Subcutaneous abdominal adipose tissue (tissue), 5 donors: ENCODE measurements around the gene ATXN7L2.
"Not testable (repeated sequence)": the region's sequence is repeated elsewhere in the genome, so short reads cannot be mapped to it uniquely, and the experiment has no call there.

Source experiments
- H3K27ac ChIP-seq: one replicate; pipeline ENCODE4 v1.7.0; 2013; ENCODE audit warnings: low read depth, mild to moderate bottlenecking, inconsistent platforms, low read length, moderate library complexity
- H3K27me3 ChIP-seq, 5 donors: one replicate each; pipeline ENCODE4 v1.7.0; 2013; ENCODE audit warnings: low read length in 5 of 5, inconsistent platforms in 1 of 5; ENCODE audit not compliant: control insufficient read depth in 5 of 5, insufficient read depth in 4 of 5
- H3K36me3 ChIP-seq, 5 donors: one replicate each; pipeline ENCODE4 v1.7.0; 2013; ENCODE audit warnings: low read length in 5 of 5; ENCODE audit not compliant: control insufficient read depth in 5 of 5, insufficient read depth in 5 of 5
- H3K4me1 ChIP-seq, 5 donors: one replicate each; pipeline ENCODE4 v1.7.0; 2013; ENCODE audit warnings: low read length in 5 of 5, mild to moderate bottlenecking in 3 of 5, moderate library complexity in 1 of 5; ENCODE audit not compliant: control insufficient read depth in 5 of 5, insufficient read depth in 5 of 5
- H3K4me3 ChIP-seq, 5 donors: one replicate each; pipeline ENCODE4 v1.7.0; 2013; ENCODE audit warnings: low read length in 5 of 5, low read depth in 1 of 5
- H3K9ac ChIP-seq, 5 donors: one replicate each; pipeline ENCODE4 v1.7.0; 2013; ENCODE audit warnings: low read length in 5 of 5, mild to moderate bottlenecking in 4 of 5, moderate library complexity in 3 of 5
- H3K9me3 ChIP-seq, 5 donors: one replicate each; pipeline ENCODE4 v1.7.0; 2013; ENCODE audit warnings: low read length in 5 of 5; ENCODE audit not compliant: control insufficient read depth in 5 of 5
- donor health status: healthy.
- donor health status: healthy.
- donor health status: healthy.
- donor health status: healthy.
- donor health status: healthy.

Gene ATXN7L2

GRCh38 chr1:109483672-109484518 is at the start of gene ATXN7L2:
ATXN7L2 (plus strand) TSS chr1:109483905; CDS start chr1:109483954, 49 bp downstream.
- peak within 1 kb of the TSS; percentile 8 to 63 (median 61) for H3K9ac ChIP-seq
- H3K36me3 ChIP-seq: peaks cover 0 to 28% (median 6%) of the 10 kb centered on the region in 5 donors
- H3K4me1 ChIP-seq: peaks cover 3 to 19% (median 18%) of the 10 kb centered on the region in 5 donors
- H3K27me3 ChIP-seq: no peaks in the 10 kb centered on the region
- H3K27ac ChIP-seq: peak within 1 kb of the TSS; percentile 57
- no peaks in the 10 kb centered on the region for H3K9me3 ChIP-seq
- peak within 1 kb of the TSS; percentile 74 to 86 (median 81) for H3K4me3 ChIP-seq

- Histone ChIP-seq H3K27me3 (no peaks in the 10 kb centered on the region), H3K4me3 (no peak overlapping the region), H3K27ac (no peak overlapping the region), H3K9ac (no peak overlapping the region), H3K36me3 (no peaks in the 10 kb centered on the region), H3K9me3 (no peaks in the 10 kb centered on the region), H3K4me1 (no peaks in the 10 kb centered on the region)
Measured at GRCh38 chr1:109434484-109434883, 49.2 kb upstream of the ATXN7L2 start.

- Histone ChIP-seq H3K27ac (no peak overlapping the region), H3K9me3 (no peaks in the 10 kb centered on the region), H3K36me3 (no peaks in the 10 kb centered on the region), H3K4me3 (no peak overlapping the region), H3K27me3 (peaks cover 0 to 6% (median 0%) of the 10 kb centered on the region in 5 donors), H3K4me1 (no peaks in the 10 kb centered on the region), H3K9ac (no peak overlapping the region)
Measured at GRCh38 chr1:109438798-109439297, 44.9 kb upstream of the ATXN7L2 start.

DNA sequence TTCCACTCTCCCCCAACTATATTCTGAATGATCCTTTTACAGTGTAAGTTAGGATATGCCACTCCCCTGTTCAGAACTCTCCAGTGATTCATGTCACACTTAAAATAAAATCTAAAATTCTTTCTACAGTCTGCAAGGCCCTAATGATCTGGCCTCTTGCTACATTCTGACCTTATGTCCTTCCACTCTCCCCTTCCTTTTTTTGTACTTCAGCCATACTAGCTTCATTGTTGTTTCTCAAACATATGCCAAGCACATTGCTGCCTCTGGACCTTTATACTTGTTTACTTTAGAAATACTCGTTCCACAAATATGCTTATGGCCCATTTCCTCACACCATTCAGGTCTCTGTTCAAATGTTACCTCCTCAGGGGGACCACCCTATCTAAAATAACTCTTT is 42.6 kb upstream of the ATXN7L2 start:
- Histone ChIP-seq H3K4me1 (no peaks in the 10 kb centered on the region), H3K4me3 (no peak overlapping the region), H3K9ac (no peak overlapping the region), H3K27ac (no peak overlapping the region), H3K27me3 (peaks cover 0 to 8% (median 4%) of the 10 kb centered on the region in 5 donors), H3K9me3 (no peaks in the 10 kb centered on the region), H3K36me3 (no peaks in the 10 kb centered on the region)

DNA sequence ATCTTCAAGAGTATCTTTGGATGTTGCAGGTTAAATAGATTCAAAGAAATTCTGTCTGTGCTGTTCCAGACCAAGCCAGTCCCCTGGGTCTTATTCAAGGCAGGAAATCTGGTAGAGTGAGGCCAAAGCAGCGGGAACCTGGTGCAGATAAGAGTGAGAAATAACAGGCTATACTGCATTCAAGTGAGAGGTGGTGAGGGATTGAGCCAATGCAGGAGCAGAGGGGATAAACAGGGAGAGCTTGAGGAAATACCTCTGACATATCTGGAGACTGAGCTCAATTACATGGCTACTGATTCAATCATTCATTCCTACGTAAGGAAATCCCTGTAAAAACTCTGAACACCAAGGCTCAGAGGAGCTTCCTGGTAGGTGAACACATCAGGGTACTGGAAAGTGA is 40.2 kb upstream of the ATXN7L2 start:
- no peak overlapping the region for H3K9ac ChIP-seq
- no peaks in the 10 kb centered on the region for H3K36me3 ChIP-seq
- H3K9me3 ChIP-seq: no peaks in the 10 kb centered on the region
- no peaks in the 10 kb centered on the region for H3K4me1 ChIP-seq
- peaks cover 0 to 14% (median 6%) of the 10 kb centered on the region in 5 donors for H3K27me3 ChIP-seq
- no peak overlapping the region for H3K27ac ChIP-seq
- H3K4me3 ChIP-seq: no peak overlapping the region

DNA sequence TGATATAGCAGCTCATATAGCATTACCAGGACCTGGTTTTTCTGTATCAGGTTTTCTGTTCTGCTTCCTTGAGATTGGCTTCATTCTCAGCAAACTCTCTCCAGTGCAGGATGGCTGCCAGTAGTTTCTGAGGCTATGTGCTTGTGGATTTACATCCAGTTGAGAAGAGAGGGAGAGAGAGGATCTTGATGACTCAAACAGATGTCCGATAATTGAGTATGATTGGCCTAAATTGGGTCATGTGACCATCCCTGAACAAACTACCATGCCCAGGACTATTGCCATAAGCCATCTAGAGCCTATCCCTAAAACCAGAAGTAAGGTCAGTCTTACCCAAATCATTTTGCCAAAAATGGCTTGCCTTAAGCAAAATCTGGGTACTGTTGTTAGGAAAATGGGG is 39.4 kb upstream of the ATXN7L2 start:
- no peaks in the 10 kb centered on the region for H3K36me3 ChIP-seq
- H3K9ac ChIP-seq: no peak overlapping the region
- H3K27ac ChIP-seq: no peak overlapping the region
- no peaks in the 10 kb centered on the region for H3K9me3 ChIP-seq
- H3K27me3 ChIP-seq: peaks cover 0 to 14% (median 6%) of the 10 kb centered on the region in 5 donors
- no peak overlapping the region for H3K4me3 ChIP-seq
- no peaks in the 10 kb centered on the region for H3K4me1 ChIP-seq

- not testable (repeated sequence) for H3K36me3 ChIP-seq, H3K9me3 ChIP-seq, H3K4me3 ChIP-seq, H3K9ac ChIP-seq, H3K4me1 ChIP-seq, H3K27ac ChIP-seq
- peaks cover 3 to 14% (median 6%) of the 10 kb centered on the region in 5 donors for H3K27me3 ChIP-seq
Measured at GRCh38 chr1:109445949-109446695, 37.6 kb upstream of the ATXN7L2 start.

- Histone ChIP-seq H3K9ac (no peak overlapping the region), H3K27ac (no peak overlapping the region), H3K27me3 (peaks cover 3 to 9% (median 6%) of the 10 kb centered on the region in 5 donors), H3K4me1 (no peaks in the 10 kb centered on the region), H3K9me3 (no peaks in the 10 kb centered on the region), H3K36me3 (no peaks in the 10 kb centered on the region), H3K4me3 (no peak overlapping the region)
Measured at GRCh38 chr1:109447524-109447923, 36.2 kb upstream of the ATXN7L2 start.

DNA sequence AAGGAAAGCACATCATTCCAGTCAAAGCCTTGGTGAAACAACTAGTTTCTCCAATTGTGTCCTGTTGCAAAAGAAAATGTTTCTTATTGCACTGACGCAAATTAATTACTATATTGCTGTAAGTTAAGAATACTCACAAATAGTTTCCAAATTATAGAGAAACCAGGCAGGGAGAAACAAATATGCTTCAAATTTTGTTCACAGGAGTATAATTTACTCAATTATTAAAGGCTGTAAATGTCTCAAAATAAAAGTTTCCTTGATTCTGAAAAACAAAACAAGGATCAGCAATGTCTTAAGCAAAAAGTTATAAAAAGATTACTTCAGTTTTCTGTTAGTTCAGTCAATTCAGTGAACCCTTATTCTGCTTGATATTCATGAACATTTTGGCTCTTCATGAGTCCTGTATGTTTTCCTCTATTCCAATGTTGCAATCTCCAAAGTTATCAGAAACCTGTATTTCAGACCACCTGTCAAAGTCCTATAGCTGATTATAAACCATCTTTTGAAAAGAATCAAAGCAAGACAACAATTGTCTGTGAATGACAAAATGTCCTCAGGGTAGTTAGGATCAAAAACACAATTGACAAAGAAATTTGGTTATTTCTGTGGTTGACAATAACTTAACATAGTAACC is 29.1 kb upstream of the ATXN7L2 start:
- Histone ChIP-seq H3K4me3 (no peak overlapping the region), H3K9ac (no peak overlapping the region), H3K9me3 (peaks cover 0 to 5% (median 0%) of the 10 kb centered on the region in 5 donors), H3K27me3 (peaks cover 0 to 3% (median 0%) of the 10 kb centered on the region in 5 donors), H3K27ac (no peak overlapping the region), H3K36me3 (no peaks in the 10 kb centered on the region), H3K4me1 (no peaks in the 10 kb centered on the region)
